Measurements from ENCODE around the gene JAGN1.

Gene JAGN1

DNA sequence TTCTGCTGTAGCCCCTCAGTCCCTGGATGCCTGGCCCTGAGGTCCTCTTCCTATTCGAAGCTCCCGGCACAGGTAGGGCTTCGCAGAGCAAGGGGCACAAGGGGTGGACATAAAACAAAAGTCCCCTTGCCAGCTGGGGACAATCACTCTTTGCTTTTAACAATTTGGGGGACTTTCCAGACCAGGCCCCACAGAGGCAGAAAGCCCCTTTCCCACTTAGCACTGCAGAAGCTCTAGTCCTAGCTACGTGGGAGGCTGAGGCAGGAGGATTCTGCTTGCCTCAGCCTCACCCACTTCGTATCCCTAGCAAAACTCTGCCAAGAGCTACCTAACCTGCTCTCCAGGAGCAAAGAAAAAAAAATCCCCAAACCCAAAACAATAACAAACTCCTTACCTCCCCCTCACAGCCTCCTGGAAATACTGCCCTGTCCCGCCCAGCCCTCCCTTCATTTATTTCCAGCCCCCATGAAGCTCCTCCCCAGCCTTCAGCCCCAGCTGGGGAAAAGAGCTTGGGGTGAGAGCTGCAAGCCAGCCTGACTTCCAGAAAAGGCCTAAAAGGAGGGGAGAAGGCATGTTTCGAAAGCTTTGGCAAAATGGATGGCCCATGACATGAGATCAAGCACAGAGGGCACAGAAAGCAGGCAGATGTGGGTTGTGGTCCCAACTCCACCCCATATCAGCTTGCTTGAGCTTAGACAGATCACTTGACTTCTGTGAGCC is 10.4 kb upstream of the JAGN1 start, which contains the start of gene CIDEC:
Gene CIDEC, minus strand, starts transcription at position 424 of the 720 bp plus-strand sequence. CDS start 1,767 bp downstream, outside the sequence.
- Histone ChIP-seq H4K20me1 (ENCODE audit: control insufficient read depth, insufficient read depth, low read depth, low read length) (no peaks in the 10 kb centered on the region), H3K27me3 (ENCODE audit: control insufficient read depth, low read length) (peaks cover 23% of the 10 kb centered on the region), H3K4me3 (ENCODE audit: low read length) (no peak within 1 kb of the TSS), H3K9me3 (ENCODE audit: control insufficient read depth, insufficient read depth, low read length) (no peaks in the 10 kb centered on the region), H3K27ac (ENCODE audit: low read depth, low read length) (no peak within 1 kb of the TSS), H3K79me2 (ENCODE audit: control insufficient read depth, low read length) (no peaks in the 10 kb centered on the region), H3K9me2 (replicated peaks; ENCODE audit: control insufficient read depth, low read length) (no peaks in the 10 kb centered on the region), H3K4me1 (ENCODE audit: control insufficient read depth, low read length) (no peaks in the 10 kb centered on the region), H3K4me2 (ENCODE audit: low read length) (no peak within 1 kb of the TSS), H3K36me3 (ENCODE audit: control insufficient read depth, low read length) (no peaks in the 10 kb centered on the region), H3F3A (ENCODE audit: control insufficient read depth, insufficient read depth) (no peaks in the 10 kb centered on the region)
- TF ChIP-seq, protein P1, sequence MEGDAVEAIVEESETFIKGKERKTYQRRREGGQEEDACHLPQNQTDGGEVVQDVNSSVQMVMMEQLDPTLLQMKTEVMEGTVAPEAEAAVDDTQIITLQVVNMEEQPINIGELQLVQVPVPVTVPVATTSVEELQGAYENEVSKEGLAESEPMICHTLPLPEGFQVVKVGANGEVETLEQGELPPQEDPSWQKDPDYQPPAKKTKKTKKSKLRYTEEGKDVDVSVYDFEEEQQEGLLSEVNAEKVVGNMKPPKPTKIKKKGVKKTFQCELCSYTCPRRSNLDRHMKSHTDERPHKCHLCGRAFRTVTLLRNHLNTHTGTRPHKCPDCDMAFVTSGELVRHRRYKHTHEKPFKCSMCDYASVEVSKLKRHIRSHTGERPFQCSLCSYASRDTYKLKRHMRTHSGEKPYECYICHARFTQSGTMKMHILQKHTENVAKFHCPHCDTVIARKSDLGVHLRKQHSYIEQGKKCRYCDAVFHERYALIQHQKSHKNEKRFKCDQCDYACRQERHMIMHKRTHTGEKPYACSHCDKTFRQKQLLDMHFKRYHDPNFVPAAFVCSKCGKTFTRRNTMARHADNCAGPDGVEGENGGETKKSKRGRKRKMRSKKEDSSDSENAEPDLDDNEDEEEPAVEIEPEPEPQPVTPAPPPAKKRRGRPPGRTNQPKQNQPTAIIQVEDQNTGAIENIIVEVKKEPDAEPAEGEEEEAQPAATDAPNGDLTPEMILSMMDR (IDR thresholded peaks at IDR 0.05; ENCODE audit: low read depth, low read length, poor library complexity, severe bottlenecking), result no peak
- TF ChIP-seq EZH2phosphoT487 (IDR thresholded peaks at IDR 0.05; ENCODE audit: borderline replicate concordance, low read length), result no peak

DNA sequence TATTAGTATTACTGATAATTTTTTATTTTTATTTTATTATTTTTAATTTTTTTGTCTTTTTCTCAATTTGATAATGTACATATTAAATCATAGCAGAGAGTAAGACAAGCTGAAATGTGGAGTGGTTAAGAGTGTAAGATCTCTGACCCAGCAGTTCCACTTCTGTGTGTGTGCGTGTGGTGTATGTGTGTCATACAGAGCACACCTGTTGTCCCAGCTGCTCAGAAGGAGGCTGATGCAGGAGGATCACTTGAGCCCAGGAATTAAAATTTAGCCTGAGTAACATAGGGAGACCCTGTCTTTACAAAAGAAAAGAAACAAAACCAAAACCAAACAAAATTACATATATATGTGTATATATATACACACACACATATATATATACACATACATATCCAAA is 9.0 kb upstream of the JAGN1 start:
- Histone ChIP-seq H3K27ac (ENCODE audit: low read depth, low read length) (no peak overlapping the region), H3K4me3 (ENCODE audit: low read length) (no peak overlapping the region), H3K27me3 (ENCODE audit: control insufficient read depth, low read length) (peaks cover 19% of the 10 kb centered on the region), H3F3A (ENCODE audit: control insufficient read depth, insufficient read depth) (no peaks in the 10 kb centered on the region), H3K4me1 (ENCODE audit: control insufficient read depth, low read length) (no peaks in the 10 kb centered on the region), H3K4me2 (ENCODE audit: low read length) (no peak overlapping the region), H4K20me1 (ENCODE audit: control insufficient read depth, insufficient read depth, low read depth, low read length) (no peaks in the 10 kb centered on the region), H3K36me3 (ENCODE audit: control insufficient read depth, low read length) (no peaks in the 10 kb centered on the region), H3K9me2 (replicated peaks; ENCODE audit: control insufficient read depth, low read length) (no peaks in the 10 kb centered on the region), H3K9me3 (ENCODE audit: control insufficient read depth, insufficient read depth, low read length) (no peaks in the 10 kb centered on the region), H3K79me2 (ENCODE audit: control insufficient read depth, low read length) (no peaks in the 10 kb centered on the region)
- TF ChIP-seq, protein P1 (IDR thresholded peaks at IDR 0.05; ENCODE audit: low read depth, low read length, poor library complexity, severe bottlenecking), result no peak
- TF ChIP-seq EZH2phosphoT487 (IDR thresholded peaks at IDR 0.05; ENCODE audit: borderline replicate concordance, low read length), result no peak

GRCh38 chr3:9883706-9884554 is 6.5 kb upstream of the JAGN1 start:
- H3K9me2 ChIP-seq (replicated peaks; ENCODE audit: control insufficient read depth, low read length), result no peaks in the 10 kb centered on the region
- no peaks in the 10 kb centered on the region for H3K4me1 ChIP-seq (ENCODE audit: control insufficient read depth, low read length)
- no peaks in the 10 kb centered on the region for H3K9me3 ChIP-seq (ENCODE audit: control insufficient read depth, insufficient read depth, low read length)
- no peak for TF ChIP-seq EZH2phosphoT487 (IDR thresholded peaks at IDR 0.05; ENCODE audit: borderline replicate concordance, low read length)
- TF ChIP-seq, protein P1 (IDR thresholded peaks at IDR 0.05; ENCODE audit: low read depth, low read length, poor library complexity, severe bottlenecking), result no peak
- peaks cover 5% of the 10 kb centered on the region; the same call in 1 of the 2 replicates for H3K27me3 ChIP-seq (ENCODE audit: control insufficient read depth, low read length)
- H3K36me3 ChIP-seq (ENCODE audit: control insufficient read depth, low read length), result no peaks in the 10 kb centered on the region
- no peaks in the 10 kb centered on the region for H3K79me2 ChIP-seq (ENCODE audit: control insufficient read depth, low read length)
- no peak overlapping the region for H3K27ac ChIP-seq (ENCODE audit: low read depth, low read length)
- no peak overlapping the region for H3K4me3 ChIP-seq (ENCODE audit: low read length)
- H3K4me2 ChIP-seq (ENCODE audit: low read length), result no peak overlapping the region
- H4K20me1 ChIP-seq (ENCODE audit: control insufficient read depth, insufficient read depth, low read depth, low read length), result no peaks in the 10 kb centered on the region
- no peaks in the 10 kb centered on the region for H3F3A ChIP-seq (ENCODE audit: control insufficient read depth, insufficient read depth)
